H1 (cell line): ENCODE results near the gene ENTPD1. TPM values are rescaled to one million over a fixed set of nuclear protein-coding genes. Genes with fewer than 3 reads are reported as not detected.

Experiments
- CHD1 ChIP-seq: IDR thresholded peaks from 2 replicates; pipeline ENCODE4 v1.6.1; 2012; ENCODE audit warnings: low read depth, low read length, improper control_type of control experiment
- CTBP2 ChIP-seq: IDR thresholded peaks from 2 replicates; pipeline ENCODE4 v1.7.0; 2011; ENCODE audit warnings: borderline replicate concordance, mild to moderate bottlenecking, moderate library complexity, mixed read lengths, low read length; ENCODE audit not compliant: insufficient read depth, insufficient read length
- HDAC6 ChIP-seq: IDR thresholded peaks from one replicate; pipeline ENCODE4 v1.7.1; 2012; ENCODE audit warnings: low read depth, mild to moderate bottlenecking, inconsistent platforms, low read length, moderate library complexity
- POLR2A ChIP-seq, 2 experiments: IDR thresholded peaks; 1 replicate in 1 of 2; 2 replicates in 1 of 2; pipeline ENCODE4 v1.6.1; 2011; ENCODE audit warnings: low read depth in 2 of 2, low read length in 2 of 2, mild to moderate bottlenecking in 2 of 2; ENCODE audit errors: control extremely low read depth in 1 of 2
- RXRA ChIP-seq: IDR thresholded peaks from 2 replicates; pipeline ENCODE4 v1.6.1; 2011; ENCODE audit warnings: low read depth, mild to moderate bottlenecking, low read length, moderate library complexity; ENCODE audit not compliant: insufficient read depth
- SAP30 ChIP-seq: fragments of 300-600 bp; sonication (generic); IDR thresholded peaks from 2 replicates; pipeline ENCODE4 v1.7.1; 2012; ENCODE audit warnings: low read length, moderate library complexity, mild to moderate bottlenecking, inconsistent platforms; ENCODE audit not compliant: insufficient read depth, insufficient replicate concordance
- polyA plus RNA-seq, 7 experiments: library from polyadenylated mRNA; depleted of rRNA in 3 of 7; stranded (reverse) in 5 of 7; unstranded in 2 of 7; fragments of >200 nt in 5 of 7; fragments of 200-250 nt in 2 of 7; gene quantifications; 1 replicate in 5 of 7; 2 replicates in 1 of 7; 4 replicates in 1 of 7; pipeline versions ENCODE4 v1.2.1 to v1.2.3, GENCODE V29; 2011 to 2013; ENCODE audit warnings: missing spikeins in 2 of 7, mixed read lengths in 2 of 7
- total RNA-seq: library from RNA; stranded (reverse); fragmentation: NEBNext Ultra II Directional; extraction: Animal tissue kit (Norgen Biotek cat#: 25700); gene quantifications from 2 replicates; pipeline ENCODE4 v1.2.1, GENCODE V29; 2021
- TF ChIP-seq, protein P1 (sequence below): fragments of 300-600 bp; sonication (generic); IDR thresholded peaks from 2 replicates; pipeline ENCODE4 v1.7.1; 2012; ENCODE audit warnings: low read length, moderate library complexity, mild to moderate bottlenecking, inconsistent platforms; ENCODE audit not compliant: insufficient replicate concordance

Gene ENTPD1
- total and polyA plus RNA-seq, 2 of the 8 experiments (the other 6 are each of a cell fraction or from before 2014, with no cell fraction given) = 2.2 to 2.5 TPM

- TF ChIP-seq, protein P1, sequence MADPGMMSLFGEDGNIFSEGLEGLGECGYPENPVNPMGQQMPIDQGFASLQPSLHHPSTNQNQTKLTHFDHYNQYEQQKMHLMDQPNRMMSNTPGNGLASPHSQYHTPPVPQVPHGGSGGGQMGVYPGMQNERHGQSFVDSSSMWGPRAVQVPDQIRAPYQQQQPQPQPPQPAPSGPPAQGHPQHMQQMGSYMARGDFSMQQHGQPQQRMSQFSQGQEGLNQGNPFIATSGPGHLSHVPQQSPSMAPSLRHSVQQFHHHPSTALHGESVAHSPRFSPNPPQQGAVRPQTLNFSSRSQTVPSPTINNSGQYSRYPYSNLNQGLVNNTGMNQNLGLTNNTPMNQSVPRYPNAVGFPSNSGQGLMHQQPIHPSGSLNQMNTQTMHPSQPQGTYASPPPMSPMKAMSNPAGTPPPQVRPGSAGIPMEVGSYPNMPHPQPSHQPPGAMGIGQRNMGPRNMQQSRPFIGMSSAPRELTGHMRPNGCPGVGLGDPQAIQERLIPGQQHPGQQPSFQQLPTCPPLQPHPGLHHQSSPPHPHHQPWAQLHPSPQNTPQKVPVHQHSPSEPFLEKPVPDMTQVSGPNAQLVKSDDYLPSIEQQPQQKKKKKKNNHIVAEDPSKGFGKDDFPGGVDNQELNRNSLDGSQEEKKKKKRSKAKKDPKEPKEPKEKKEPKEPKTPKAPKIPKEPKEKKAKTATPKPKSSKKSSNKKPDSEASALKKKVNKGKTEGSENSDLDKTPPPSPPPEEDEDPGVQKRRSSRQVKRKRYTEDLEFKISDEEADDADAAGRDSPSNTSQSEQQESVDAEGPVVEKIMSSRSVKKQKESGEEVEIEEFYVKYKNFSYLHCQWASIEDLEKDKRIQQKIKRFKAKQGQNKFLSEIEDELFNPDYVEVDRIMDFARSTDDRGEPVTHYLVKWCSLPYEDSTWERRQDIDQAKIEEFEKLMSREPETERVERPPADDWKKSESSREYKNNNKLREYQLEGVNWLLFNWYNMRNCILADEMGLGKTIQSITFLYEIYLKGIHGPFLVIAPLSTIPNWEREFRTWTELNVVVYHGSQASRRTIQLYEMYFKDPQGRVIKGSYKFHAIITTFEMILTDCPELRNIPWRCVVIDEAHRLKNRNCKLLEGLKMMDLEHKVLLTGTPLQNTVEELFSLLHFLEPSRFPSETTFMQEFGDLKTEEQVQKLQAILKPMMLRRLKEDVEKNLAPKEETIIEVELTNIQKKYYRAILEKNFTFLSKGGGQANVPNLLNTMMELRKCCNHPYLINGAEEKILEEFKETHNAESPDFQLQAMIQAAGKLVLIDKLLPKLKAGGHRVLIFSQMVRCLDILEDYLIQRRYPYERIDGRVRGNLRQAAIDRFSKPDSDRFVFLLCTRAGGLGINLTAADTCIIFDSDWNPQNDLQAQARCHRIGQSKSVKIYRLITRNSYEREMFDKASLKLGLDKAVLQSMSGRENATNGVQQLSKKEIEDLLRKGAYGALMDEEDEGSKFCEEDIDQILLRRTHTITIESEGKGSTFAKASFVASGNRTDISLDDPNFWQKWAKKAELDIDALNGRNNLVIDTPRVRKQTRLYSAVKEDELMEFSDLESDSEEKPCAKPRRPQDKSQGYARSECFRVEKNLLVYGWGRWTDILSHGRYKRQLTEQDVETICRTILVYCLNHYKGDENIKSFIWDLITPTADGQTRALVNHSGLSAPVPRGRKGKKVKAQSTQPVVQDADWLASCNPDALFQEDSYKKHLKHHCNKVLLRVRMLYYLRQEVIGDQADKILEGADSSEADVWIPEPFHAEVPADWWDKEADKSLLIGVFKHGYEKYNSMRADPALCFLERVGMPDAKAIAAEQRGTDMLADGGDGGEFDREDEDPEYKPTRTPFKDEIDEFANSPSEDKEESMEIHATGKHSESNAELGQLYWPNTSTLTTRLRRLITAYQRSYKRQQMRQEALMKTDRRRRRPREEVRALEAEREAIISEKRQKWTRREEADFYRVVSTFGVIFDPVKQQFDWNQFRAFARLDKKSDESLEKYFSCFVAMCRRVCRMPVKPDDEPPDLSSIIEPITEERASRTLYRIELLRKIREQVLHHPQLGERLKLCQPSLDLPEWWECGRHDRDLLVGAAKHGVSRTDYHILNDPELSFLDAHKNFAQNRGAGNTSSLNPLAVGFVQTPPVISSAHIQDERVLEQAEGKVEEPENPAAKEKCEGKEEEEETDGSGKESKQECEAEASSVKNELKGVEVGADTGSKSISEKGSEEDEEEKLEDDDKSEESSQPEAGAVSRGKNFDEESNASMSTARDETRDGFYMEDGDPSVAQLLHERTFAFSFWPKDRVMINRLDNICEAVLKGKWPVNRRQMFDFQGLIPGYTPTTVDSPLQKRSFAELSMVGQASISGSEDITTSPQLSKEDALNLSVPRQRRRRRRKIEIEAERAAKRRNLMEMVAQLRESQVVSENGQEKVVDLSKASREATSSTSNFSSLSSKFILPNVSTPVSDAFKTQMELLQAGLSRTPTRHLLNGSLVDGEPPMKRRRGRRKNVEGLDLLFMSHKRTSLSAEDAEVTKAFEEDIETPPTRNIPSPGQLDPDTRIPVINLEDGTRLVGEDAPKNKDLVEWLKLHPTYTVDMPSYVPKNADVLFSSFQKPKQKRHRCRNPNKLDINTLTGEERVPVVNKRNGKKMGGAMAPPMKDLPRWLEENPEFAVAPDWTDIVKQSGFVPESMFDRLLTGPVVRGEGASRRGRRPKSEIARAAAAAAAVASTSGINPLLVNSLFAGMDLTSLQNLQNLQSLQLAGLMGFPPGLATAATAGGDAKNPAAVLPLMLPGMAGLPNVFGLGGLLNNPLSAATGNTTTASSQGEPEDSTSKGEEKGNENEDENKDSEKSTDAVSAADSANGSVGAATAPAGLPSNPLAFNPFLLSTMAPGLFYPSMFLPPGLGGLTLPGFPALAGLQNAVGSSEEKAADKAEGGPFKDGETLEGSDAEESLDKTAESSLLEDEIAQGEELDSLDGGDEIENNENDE = no peak
- TF ChIP-seq CHD1 (no peak), SAP30 (no peak), RXRA (no peak), POLR2A (IDR thresholded peaks at IDR 0.05; ENCODE audit: control extremely low read depth in 1 of 2, low read depth in 2 of 2, low read length in 2 of 2) (no peak), CTBP2 (no peak), HDAC6 (no peak)
These were observed 111.9 kb downstream of the ENTPD1 start (continued) for GRCh38 chr10:95867866-95868265.
